IPS-18c (cell line): ENCODE data around the gene SLC30A9.

Experiments
- H3K4me3 ChIP-seq: 2 replicates; pipeline ENCODE4 v1.7.0; 2013; ENCODE audit warnings: low read depth, mild to moderate bottlenecking, low read length, moderate library complexity; ENCODE audit not compliant: insufficient read depth
- H3K9me3 ChIP-seq: one replicate; pipeline ENCODE4 v1.6.1; 2013; ENCODE audit warnings: mild to moderate bottlenecking, low read length, moderate library complexity; ENCODE audit not compliant: control insufficient read depth, insufficient read depth

Gene SLC30A9

GRCh38 chr4:42101446-42101975 lies 111.2 kb downstream of the SLC30A9 start:
- H3K9me3 ChIP-seq: no peaks in the 10 kb centered on the region
- no peak overlapping the region for H3K4me3 ChIP-seq

- no peak overlapping the region for H3K4me3 ChIP-seq
- H3K9me3 ChIP-seq: no peaks in the 10 kb centered on the region
These were observed 114.2 kb downstream of the SLC30A9 start for GRCh38 chr4:42104521-42104920.

- Histone ChIP-seq H3K4me3 (no peak overlapping the region), H3K9me3 (no peaks in the 10 kb centered on the region)
These were observed 122.5 kb downstream of the SLC30A9 start for GRCh38 chr4:42112846-42113245.

- H3K9me3 ChIP-seq: no peaks in the 10 kb centered on the region
These were observed 129.6 kb downstream of the SLC30A9 start for GRCh38 chr4:42119886-42120285.

GRCh38 chr4:42122237-42122636 lies 131.9 kb downstream of the SLC30A9 start:
- H3K9me3 ChIP-seq: no peaks in the 10 kb centered on the region
- no peak overlapping the region for H3K4me3 ChIP-seq

More at GRCh38 chr4:42119886-42120285, 129.6 kb downstream of the SLC30A9 start:
- H3K4me3 ChIP-seq: no peak overlapping the region

GRCh38 chr4:42123071-42123644 lies 132.8 kb downstream of the SLC30A9 start:
- H3K9me3 ChIP-seq: no peaks in the 10 kb centered on the region
- no peak overlapping the region for H3K4me3 ChIP-seq

GRCh38 chr4:42132099-42132498 lies 141.8 kb downstream of the SLC30A9 start:
- no peak overlapping the region for H3K4me3 ChIP-seq
- no peaks in the 10 kb centered on the region for H3K9me3 ChIP-seq

- no peak overlapping the region for H3K4me3 ChIP-seq
- no peaks in the 10 kb centered on the region for H3K9me3 ChIP-seq
These were observed 142.7 kb downstream of the SLC30A9 start for GRCh38 chr4:42133006-42133405.

- H3K9me3 ChIP-seq: no peaks in the 10 kb centered on the region
- no peak overlapping the region for H3K4me3 ChIP-seq
These were observed 146.0 kb downstream of the SLC30A9 start for GRCh38 chr4:42136371-42136770.
